Dermis blood vessel endothelial cell (primary cell): ENCODE data around the gene CCR7. TPM values are rescaled to one million over a fixed set of nuclear protein-coding genes. Genes with fewer than 3 reads are reported as not detected.

Source experiments
- DNase-seq: peaks from one replicate; pipeline ENCODE4 v3.0.0; 2010
- total RNA-seq: library from RNA; depleted of rRNA; stranded (reverse); fragments of >200 nt; gene quantifications from 2 replicates; pipeline ENCODE4 v1.2.3, GENCODE V29; 2014

Gene CCR7
- total RNA-seq, 1 donor from 2014 or later: under 0.01 TPM

- DNase-seq: no peak
These were observed 50.3 kb downstream of the CCR7 start for GRCh38 chr17:40515011-40515410.

GRCh38 chr17:40514013-40514875, 51.0 kb downstream of the CCR7 start:
- no peak for DNase-seq

GRCh38 chr17:40511667-40512220, 53.5 kb downstream of the CCR7 start:
- DNase-seq: no peak

- DNase-seq: no peak
These were observed 54.1 kb downstream of the CCR7 start for GRCh38 chr17:40511136-40511535.

GRCh38 chr17:40510328-40510648, 55.0 kb downstream of the CCR7 start:
- DNase-seq: no peak

- DNase-seq: no peak
These were observed 55.5 kb downstream of the CCR7 start for GRCh38 chr17:40509626-40510327.

- no peak for DNase-seq
These were observed 58.5 kb downstream of the CCR7 start for GRCh38 chr17:40506786-40507185.

Other genes starting within 250 kb of the CCR7 start
- gene GJD3, start 200.7 kb downstream of the CCR7 start, total RNA-seq: 3.7 and 4.3 TPM in 2 replicates
- gene TOP2A, start 147.6 kb downstream of the CCR7 start, total RNA-seq: 39.3 and 152 TPM in 2 replicates
- 375 and 706 TPM in 2 replicates for gene IGFBP4, start 122.0 kb downstream of the CCR7 start, total RNA-seq
- not detected in 2 replicates for gene TNS4, start 63.8 kb downstream of the CCR7 start, total RNA-seq
- 91.9 and 102 TPM in 2 replicates for gene SMARCE1, start 82.3 kb upstream of the CCR7 start, total RNA-seq
- gene KRT222, start 99.7 kb upstream of the CCR7 start, total RNA-seq: 0.34 and 0.79 TPM in 2 replicates
- gene KRT24, start 138.3 kb upstream of the CCR7 start, total RNA-seq: not detected in 2 replicates
- not detected in 2 replicates for gene KRT25, start 189.9 kb upstream of the CCR7 start, total RNA-seq
- gene KRT26, start 206.7 kb upstream of the CCR7 start, total RNA-seq: not detected in 2 replicates
- gene KRT27, start 217.1 kb upstream of the CCR7 start, total RNA-seq: not detected in 2 replicates
- not detected in 2 replicates for gene KRT28, start 234.5 kb upstream of the CCR7 start, total RNA-seq